HG03469 (cell line): ENCODE data around the gene TNFAIP2.
"Not testable (repeated sequence)": the region's sequence is repeated elsewhere in the genome, so short reads cannot be mapped to it uniquely, and the experiment has no call there.

ENCODE experiments used
- ATAC-seq: cut with Tn5 transposase; IDR thresholded peaks from one replicate; pipeline ENCODE4 v1.9.1; 2021; ENCODE audit warnings: mild to moderate bottlenecking, moderate library complexity, moderate number of reproducible peaks; ENCODE audit not compliant: unreplicated experiment

Gene TNFAIP2

GRCh38 chr14:103107455-103107854, 15.8 kb upstream of the TNFAIP2 start:
- ATAC-seq, result no peak

DNA sequence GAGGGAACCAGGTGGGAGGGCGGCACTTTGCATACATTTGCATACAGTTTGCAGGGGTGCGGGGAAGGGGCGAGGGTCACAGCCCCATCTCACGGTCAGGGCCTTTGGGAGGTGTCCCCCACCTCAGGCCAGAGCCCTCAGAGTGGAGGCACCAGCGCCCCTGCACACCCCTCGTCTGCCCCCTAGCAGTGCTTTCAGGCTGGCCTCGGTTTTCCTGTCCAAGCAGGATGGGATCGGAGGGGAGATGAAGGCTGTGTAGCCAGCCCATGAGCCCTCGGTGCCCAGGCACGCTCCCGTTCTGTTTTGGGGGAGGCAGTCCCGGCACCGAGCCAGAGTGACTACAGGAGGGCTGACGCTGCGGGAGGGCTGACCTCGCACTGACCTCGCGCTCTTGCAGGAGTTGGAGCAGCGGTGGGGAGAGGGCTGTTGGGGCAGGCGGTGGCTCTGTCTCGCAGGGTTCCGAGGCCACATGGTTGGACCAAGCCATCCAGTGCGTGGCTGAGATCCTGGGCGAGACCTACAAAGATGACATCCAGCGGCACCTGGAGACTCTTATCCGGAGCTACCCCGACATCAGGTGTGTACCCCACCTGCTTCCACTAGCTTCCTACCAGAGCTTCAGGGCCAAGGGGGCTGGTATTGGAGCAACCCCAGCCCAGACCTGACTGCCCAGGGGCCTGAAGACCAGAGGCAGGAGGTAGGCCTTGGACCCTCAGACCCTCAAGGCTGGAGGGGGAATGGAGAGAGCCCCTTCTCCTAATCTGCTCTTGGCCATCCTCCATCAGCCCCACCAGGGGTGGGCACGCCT, 15.1 kb upstream of the TNFAIP2 start:
- ATAC-seq, result no peak

- ATAC-seq, result no peak
These were observed 14.5 kb upstream of the TNFAIP2 start for GRCh38 chr14:103108749-103109207.

DNA sequence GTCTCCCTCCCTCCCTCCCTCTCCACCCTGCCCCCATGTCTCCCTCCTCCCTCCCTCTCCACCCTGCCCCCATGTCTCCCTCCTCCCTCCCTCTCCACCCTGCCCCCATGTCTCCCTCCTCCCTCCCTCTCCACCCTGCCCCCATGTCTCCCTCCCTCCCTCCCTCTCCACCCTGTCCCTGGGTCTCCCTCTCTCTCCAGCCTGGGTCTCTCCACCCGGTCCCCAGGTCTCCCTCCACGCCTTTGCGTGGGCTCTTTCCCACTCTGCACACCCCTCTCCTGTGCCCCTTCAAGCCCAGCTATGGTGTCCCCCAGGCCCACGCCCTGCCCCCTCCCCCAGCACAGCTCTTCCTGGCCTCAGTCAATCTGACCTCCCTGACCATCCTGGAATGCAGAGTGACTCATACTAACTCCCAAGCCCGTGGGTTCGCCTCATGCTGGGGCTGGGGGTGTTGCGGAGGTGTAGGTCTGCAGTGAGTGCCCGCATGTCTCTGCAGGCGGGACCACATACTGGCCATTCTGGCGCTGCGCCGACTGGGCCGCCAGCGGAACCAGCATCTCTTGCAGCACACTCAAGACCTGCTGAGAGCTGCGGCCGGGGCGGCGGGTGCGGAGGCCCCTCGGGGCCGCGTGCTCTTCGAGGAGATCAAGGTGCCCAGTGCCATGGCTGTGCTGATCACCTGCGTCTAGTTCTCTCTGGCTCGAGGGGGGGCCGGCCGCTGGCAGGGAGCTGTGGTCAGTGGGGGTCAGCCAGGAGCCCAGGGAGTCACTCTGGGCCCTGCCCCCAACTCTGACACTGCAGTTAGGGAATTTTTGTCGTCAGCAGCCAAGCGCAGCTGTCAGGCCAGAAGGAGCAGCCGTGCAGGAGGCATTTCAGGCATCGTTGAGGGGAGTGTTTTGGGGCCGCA, 13.5 kb upstream of the TNFAIP2 start:
- ATAC-seq, result no peak

DNA sequence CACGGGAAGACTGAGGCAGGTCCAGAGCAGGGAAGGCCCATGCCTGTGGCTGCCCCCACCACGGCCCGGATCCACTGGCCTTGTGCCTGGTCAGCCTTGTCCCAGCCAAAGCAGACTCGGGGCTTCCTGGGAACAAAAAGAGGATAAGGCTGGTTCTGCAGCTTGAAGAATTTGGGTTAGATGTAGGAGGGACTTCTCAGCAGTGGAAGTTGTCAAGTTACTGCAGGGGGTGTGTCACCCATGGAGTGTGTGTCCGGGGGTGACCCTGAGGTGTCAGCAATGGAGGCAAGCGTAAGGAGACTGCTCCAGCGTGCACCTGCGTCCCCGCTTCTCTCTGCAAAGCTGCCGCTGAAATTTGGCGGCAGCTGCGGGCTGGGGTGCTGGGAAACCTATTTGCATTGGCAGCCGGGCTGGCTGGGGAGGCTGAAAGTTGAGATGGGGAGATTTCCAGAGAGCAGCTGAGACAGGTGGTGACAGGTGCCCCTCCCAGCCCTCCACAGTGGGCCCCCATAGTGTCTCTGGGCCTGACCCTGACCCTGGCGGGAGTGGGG, 12.5 kb upstream of the TNFAIP2 start:
- no peak for ATAC-seq

DNA sequence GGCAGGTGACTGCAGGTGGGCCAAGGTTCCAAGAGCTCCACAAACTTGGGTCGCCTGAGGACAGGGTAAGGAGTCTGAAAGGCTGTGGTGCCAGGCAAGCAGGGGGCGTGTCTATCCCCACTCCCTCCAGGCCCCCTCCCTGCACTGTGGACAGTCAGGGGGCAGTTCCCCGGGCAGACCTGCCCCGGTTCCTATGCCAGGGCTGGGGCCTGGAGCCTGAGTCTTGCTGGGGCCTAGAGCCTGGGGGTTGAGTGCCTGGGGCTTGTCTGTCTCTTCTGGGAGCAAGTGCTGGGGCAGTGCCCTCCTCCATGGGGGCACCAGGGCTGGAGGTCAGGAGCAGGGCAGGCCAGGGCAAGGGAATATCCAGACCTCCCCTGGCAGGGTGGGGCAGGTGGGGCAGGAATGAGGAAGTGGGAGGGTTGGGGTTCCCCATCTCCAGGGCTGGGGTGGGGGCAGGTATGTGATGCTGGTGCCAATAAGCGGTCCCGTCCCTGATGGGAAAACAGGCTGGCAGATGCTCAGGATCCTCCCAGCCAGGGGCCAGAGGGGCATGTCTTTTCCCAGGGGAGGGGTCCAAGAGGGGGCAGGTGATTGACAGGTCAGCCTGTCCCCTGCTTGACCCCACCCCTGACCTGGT, 11.9 kb upstream of the TNFAIP2 start:
- ATAC-seq, result no peak

- no peak for ATAC-seq
These were observed 10.6 kb upstream of the TNFAIP2 start for GRCh38 chr14:103112400-103113243.

DNA sequence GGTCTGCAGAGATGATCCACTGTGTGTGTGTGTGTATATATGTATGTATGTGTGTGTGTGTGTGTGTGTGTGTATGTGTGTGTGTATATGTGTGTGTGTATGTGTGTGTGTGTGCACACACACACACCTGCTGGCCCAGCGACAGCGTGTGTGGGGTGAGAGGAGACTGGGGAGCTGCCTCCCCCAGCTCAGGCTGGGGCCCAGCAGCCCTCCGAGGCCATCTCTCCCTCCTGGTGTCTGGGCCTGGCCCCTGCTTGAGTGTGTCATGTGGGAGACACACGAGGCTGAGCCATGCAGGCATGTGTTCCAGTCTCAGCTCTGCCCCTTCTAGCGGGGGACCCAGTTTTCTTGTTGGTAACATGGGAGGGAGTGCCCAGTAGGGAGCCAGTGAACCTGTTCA, 10.0 kb upstream of the TNFAIP2 start:
- no peak for ATAC-seq

GRCh38 chr14:103113774-103114173, 9.5 kb upstream of the TNFAIP2 start:
- ATAC-seq, result no peak

DNA sequence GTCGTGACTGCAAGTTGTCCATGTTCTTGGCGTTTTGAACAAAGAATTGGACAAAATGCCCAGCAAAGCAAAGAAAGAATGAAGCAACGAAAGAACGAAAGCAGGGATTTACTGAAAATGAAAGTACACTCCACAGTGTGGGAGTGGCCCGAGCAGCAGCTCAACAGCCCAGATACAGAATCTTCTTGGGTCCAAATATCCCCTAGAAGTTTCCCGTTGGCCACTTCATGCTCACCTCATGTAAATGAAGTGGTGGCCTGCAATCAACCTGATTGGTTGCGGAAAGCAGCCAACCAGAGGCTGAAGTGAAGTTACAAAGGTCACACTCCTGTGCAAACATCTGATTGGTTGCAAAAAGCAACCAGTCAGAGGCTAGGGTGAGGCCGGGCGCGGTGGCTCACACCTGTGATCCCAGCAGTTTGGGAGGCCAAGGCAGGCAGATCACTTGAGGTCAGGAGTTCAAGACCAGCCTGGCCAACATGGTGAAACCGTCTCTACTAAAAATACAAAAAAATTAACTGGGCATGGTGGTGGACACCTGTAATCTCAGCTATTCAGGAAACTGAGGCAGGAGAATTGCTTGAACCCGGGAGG, 8.1 kb upstream of the TNFAIP2 start:
- ATAC-seq, result not testable (repeated sequence)

GRCh38 chr14:103115845-103116572, 7.3 kb upstream of the TNFAIP2 start:
- no peak for ATAC-seq

- ATAC-seq, result no peak
These were observed 6.6 kb upstream of the TNFAIP2 start for GRCh38 chr14:103116636-103117035.

GRCh38 chr14:103117499-103117898, 5.8 kb upstream of the TNFAIP2 start:
- ATAC-seq, result not testable (repeated sequence)

GRCh38 chr14:103118018-103118662, 5.1 kb upstream of the TNFAIP2 start:
- ATAC-seq, result no peak

- no peak for ATAC-seq
These were observed 4.4 kb upstream of the TNFAIP2 start for GRCh38 chr14:103118663-103119404.

GRCh38 chr14:103119527-103119926, 3.7 kb upstream of the TNFAIP2 start:
- ATAC-seq, result not testable (repeated sequence)

DNA sequence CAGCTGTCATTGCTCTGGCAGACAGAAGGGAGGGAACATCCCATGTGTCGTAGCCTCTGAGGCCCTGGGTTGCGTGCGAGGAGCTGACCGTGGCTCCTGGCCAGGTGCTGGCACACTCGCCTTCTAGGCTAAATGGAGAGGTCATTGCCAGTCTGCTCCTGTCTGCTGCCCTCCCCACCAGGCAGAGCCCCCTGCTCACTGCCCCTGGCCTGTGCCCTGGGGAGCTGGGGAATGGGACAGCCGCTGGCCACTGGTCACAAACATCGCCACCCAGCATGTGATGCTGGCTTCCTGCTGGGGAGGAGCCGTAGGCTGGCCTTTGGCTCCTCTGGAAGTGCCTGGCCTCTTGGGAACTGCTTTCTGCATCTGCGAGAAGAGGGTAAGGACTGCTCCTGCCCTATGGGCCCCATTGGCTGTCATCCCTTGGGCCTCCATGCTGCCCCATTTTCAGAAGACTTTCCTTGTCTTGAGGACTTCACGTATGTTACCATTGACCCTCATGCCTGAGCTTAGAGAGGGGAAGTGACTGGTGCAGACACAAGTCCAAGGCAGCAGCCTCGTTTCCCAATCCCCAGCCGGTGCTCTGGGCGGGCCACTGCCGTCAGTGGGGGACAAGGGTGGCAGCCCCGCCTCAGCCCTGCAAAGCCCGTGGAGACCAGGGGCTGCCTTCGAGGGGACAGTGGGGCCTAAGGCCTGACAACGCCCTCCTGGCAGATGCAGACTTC, 2.0 kb upstream of the TNFAIP2 start:
- ATAC-seq, result no peak
